Motor neuron (in vitro differentiated cells): Measurements from ENCODE around the gene TEX13D. TPM values are rescaled to one million over a fixed set of nuclear protein-coding genes. Genes with fewer than 3 reads are reported as not detected.
"Not testable (repeated sequence)": the region's sequence is repeated elsewhere in the genome, so short reads cannot be mapped to it uniquely, and the experiment has no call there.

Source experiments
- ATAC-seq, 8 experiments: fragments of 200-7000 bp; cut with Tn5 transposase; replicated peaks in 6 of 8; 2 replicates each; pipeline ENCODE4 v1.8.0; 2021; ENCODE audit warnings: mild to moderate bottlenecking in 8 of 8, moderate library complexity in 8 of 8
- H3K27ac ChIP-seq, 2 donors: fragments of 250-450 bp; sonication (Bioruptor Pico); 2 replicates each; pipeline ENCODE4 v1.9.0; 2021; ENCODE audit warnings: antibody characterized with exemption in 2 of 2, mild to moderate bottlenecking in 2 of 2, moderate library complexity in 1 of 2
- H3K4me1 ChIP-seq, 2 donors: fragments of 250-450 bp; sonication (Bioruptor Pico); replicated peaks in 1 of 2; 2 replicates each; pipeline ENCODE4 v1.6.1; 2021; ENCODE audit warnings: antibody characterized with exemption in 2 of 2, mild to moderate bottlenecking in 2 of 2, moderate library complexity in 1 of 2
- H3K4me3 ChIP-seq, 5 donors: fragments of 250-450 bp; sonication (Bioruptor Pico); 2 replicates each; pipeline ENCODE4 v1.9.0; 2021; ENCODE audit warnings: antibody characterized with exemption in 5 of 5, mild to moderate bottlenecking in 5 of 5, moderate library complexity in 4 of 5
- WGBS, 10 experiments: fragments of 450-650 bp; shearing (Covaris generic); methylation state at CpG; one replicate each; pipeline ENCODE4 v1.0.0; 2022; 5-methylcytosine and 5-hydroxymethylcytosine counted together
- in situ Hi-C, 9 experiments: fragments of 400-800 bp; cut with MboI; loops; one replicate each; pipeline ENCODE4 v1.15.0; 2021; ENCODE audit warnings: low sequenced_read_pairs in 9 of 9, low pct_unique_long_range_greater_than_20kb in 2 of 9; ENCODE audit not compliant: unreplicated experiment in 9 of 9
- total RNA-seq, 8 experiments: library from RNA; unstranded; fragments of 300-600 nt; gene quantifications; 2 replicates each; pipeline versions ENCODE4 v1.2.3 to v1.2.4, GENCODE V29; 2022

The TEX13D gene
- total RNA-seq = 1 to 10 TPM in 1 of 8 experiments, under 1 TPM in 5, not detected in 2; 0.08 to 1.2 (median 0.35) TPM

GRCh38 chrX:124332481-124333424 lies at the start of gene TEX13D:
Gene TEX13D (plus strand): TSS chrX:124332660. CDS start chrX:124332918, 258 bp downstream.
- no peak for ATAC-seq
- WGBS, 10 experiments = 80 to 100% (median 89%) methylated on average over 1 to 16 of the region's 57 CpGs; no CpG with 5 or more reads in 6 of the 10 experiments
- H3K4me3 ChIP-seq = no peak within 1 kb of the TSS
- no peak within 1 kb of the TSS for H3K27ac ChIP-seq
- H3K4me1 ChIP-seq = peaks cover 0 to 5% of the 10 kb centered on the region in 2 donors
- in situ Hi-C loops = no loop called here

DNA sequence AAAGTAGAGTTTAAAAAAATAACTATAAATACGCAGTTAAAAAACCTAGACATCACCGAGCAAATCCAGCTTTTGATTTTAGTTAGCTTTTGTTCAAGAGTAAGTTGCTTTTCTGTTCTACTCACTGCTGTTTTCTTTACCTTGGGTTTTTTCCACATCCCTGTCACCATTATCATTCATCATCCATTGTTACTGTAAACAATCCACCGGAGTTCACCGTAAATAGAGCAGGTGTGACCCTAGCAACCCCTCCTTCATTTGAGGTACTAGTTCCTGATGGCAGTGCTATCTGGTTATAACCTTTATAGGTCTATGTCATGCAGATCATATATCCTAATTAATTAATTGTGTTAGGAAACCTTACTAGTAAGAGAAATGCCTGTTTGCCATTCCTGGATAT lies 43.0 kb upstream of the TEX13D start:
- in situ Hi-C loops = no loop called here
- ATAC-seq = peak in 1 of 8 experiments; percentile 38
- 27 to 80% (median 40%) methylated on average over 1 to 4 of the region's 4 CpGs; no CpG with 5 or more reads in 5 of the 10 experiments for WGBS, 10 experiments
- no peak overlapping the region for H3K27ac ChIP-seq
- H3K4me1 ChIP-seq = no peaks in the 10 kb centered on the region
- H3K4me3 ChIP-seq = no peak overlapping the region

- ATAC-seq = no peak
- in situ Hi-C loops = no loop called here
- no peak overlapping the region for H3K27ac ChIP-seq
Measured at GRCh38 chrX:124293810-124294209, 38.6 kb upstream of the TEX13D start.

GRCh38 chrX:124299323-124299722 lies 33.1 kb upstream of the TEX13D start:
- H3K27ac ChIP-seq, H3K4me1 ChIP-seq, in situ Hi-C loops, H3K4me3 ChIP-seq, ATAC-seq: not testable (repeated sequence)
- WGBS, 10 experiments = 70 to 100% (median 76%) methylated on average over 2 to 3 of the region's 4 CpGs; no CpG with 5 or more reads in 7 of the 10 experiments

More at GRCh38 chrX:124293810-124294209, 38.6 kb upstream of the TEX13D start:
- no peak overlapping the region for H3K4me3 ChIP-seq
- H3K4me1 ChIP-seq = no peaks in the 10 kb centered on the region

GRCh38 chrX:124300405-124300804 lies 32.1 kb upstream of the TEX13D start:
- H3K4me1 ChIP-seq = no peaks in the 10 kb centered on the region
- peak in 2 of 8 experiments; percentile 59 to 68 for ATAC-seq
- WGBS, 10 experiments = 0 to 100% (median 47%) methylated on average over 1 to 4 of the region's 4 CpGs; no CpG with 5 or more reads in 3 of the 10 experiments
- in situ Hi-C loops = no loop called here
- H3K4me3 ChIP-seq = no peak overlapping the region
- H3K27ac ChIP-seq = no peak overlapping the region

DNA sequence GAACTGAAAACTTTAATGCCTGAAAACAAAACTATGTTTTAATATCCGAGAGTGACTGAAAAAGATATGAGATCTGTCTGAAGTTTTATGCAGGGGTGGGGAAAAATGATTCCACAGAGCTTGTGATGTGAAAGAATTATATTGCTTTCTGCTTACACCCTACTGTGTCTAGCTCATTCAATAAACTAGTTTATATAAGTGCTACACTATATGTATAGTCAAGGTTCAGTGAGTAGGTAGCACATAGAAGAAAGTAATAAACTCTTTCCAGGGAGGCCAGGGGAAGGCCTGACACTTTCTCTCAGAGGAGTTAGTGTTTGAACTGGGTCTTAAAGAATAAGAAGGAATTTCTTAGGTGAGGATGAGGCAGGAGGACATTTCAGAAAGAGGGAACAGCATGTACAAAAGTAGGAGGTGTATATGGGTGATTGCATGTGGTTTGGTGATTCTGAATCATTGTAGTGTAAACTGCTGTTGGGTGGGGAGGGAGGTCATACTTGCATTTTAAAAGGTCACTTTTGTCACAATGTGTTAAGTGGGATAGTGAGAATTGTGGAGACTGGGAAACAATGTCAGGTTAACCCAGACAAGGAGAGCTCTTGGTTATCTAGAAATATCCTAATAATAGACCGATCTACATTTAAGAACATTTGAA lies 25.1 kb upstream of the TEX13D start:
- in situ Hi-C loops = no loop called here

DNA sequence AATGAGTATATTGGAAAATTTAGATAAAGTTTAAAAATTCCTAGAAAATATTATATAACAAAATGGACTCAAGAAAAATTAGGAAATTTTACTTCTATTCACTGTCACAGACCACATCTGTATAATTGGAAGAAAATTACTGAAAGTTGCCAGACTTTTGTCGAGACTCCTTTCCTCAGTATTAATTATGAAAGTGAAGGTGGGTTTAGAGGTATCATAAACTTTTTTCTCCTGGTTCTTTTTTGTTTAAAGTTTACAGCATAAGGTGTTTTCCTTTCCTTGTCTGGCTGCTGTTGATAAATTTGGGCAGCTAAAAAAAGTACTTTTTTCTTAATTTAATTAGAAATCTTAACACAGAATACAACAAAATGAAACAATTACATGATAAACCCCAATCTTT lies 6.7 kb upstream of the TEX13D start:
- WGBS, 10 experiments = 45 to 100% (median 60%) methylated on average over 1 of the region's 1 CpG; no CpG with 5 or more reads in 6 of the 10 experiments

More for the DNA sequence above, 25.1 kb upstream of the TEX13D start:
- H3K4me1 ChIP-seq = no peaks in the 10 kb centered on the region
- H3K4me3 ChIP-seq = no peak overlapping the region
- no peak overlapping the region for H3K27ac ChIP-seq
- ATAC-seq = no peak
- 28% methylated on average over 2 of the region's 2 CpGs; no CpG with 5 or more reads in 9 of the 10 experiments for WGBS, 10 experiments

GRCh38 chrX:124328765-124329164 lies 3.7 kb upstream of the TEX13D start:
- ATAC-seq = peak in 6 of 8 experiments; percentile 17 to 72 (median 51)
- in situ Hi-C loops = no loop called here
- no peak overlapping the region for H3K27ac ChIP-seq
- WGBS, 10 experiments = 0% methylated on average over 1 of the region's 1 CpG; no CpG with 5 or more reads in 9 of the 10 experiments
- no peak overlapping the region for H3K4me3 ChIP-seq
- H3K4me1 ChIP-seq = peaks cover 0 to 5% of the 10 kb centered on the region in 2 donors

More for the DNA sequence above, 6.7 kb upstream of the TEX13D start:
- Histone ChIP-seq H3K4me3 (no peak overlapping the region), H3K4me1 (peaks cover 0 to 5% of the 10 kb centered on the region in 2 donors), H3K27ac (no peak overlapping the region)
- in situ Hi-C loops = no loop called here
- no peak for ATAC-seq

DNA sequence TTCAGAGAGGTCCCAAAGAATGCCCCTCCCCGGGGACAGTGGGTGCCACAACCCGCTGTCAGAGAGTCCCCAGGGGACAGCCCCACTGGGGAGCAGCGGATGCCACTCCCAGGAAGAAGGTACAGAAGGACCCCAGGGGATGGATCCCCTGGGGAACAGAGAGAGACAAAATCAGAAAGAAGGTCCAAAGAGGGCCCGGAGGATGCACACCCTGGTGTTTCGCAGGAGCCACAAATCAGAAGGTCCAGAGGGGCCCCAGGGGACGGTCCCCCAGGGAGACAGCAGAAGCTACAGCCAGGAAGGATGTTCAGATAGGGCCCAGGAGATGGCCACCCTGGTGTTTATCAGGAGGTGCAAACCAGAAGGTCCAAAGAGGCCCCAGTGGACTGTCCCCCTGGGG lies 1.4 kb downstream of the TEX13D start:
- Histone ChIP-seq H3K27ac (no peak overlapping the region), H3K4me3 (no peak overlapping the region), H3K4me1 (peaks cover 0 to 2% of the 10 kb centered on the region in 2 donors)
- 75% methylated on average over 4 of the region's 6 CpGs; no CpG with 5 or more reads in 9 of the 10 experiments for WGBS, 10 experiments
- ATAC-seq = no peak
- in situ Hi-C loops = no loop called here

- ATAC-seq, H3K4me1 ChIP-seq, H3K27ac ChIP-seq, in situ Hi-C loops, H3K4me3 ChIP-seq: not testable (repeated sequence)
- 18 to 80% methylated on average over 1 of the region's 2 CpGs; no CpG with 5 or more reads in 8 of the 10 experiments for WGBS, 10 experiments
Measured at GRCh38 chrX:124334555-124334954, 2.1 kb downstream of the TEX13D start.

DNA sequence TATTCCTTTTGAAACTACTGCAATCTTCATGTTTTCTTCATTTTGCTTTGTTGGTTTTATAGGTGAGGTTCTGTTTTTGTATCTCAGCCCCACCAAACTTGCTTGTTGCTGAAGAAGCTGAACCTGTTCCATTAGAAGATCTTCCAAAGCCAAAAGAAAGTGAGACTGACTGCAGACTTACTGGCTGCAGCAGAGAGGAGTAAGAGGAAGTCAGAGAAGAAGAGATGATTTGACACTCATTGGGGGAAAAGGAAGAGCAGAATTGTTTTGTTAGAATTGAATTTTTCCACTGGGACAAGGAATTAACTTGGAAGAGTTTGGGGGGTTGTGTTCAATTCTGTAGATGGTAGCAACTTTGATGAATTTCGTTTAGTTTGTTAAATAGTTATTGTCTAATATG lies 3.1 kb downstream of the TEX13D start:
- no peak for ATAC-seq
- Histone ChIP-seq H3K27ac (no peak overlapping the region), H3K4me3 (no peak overlapping the region), H3K4me1 (no peaks in the 10 kb centered on the region)
- WGBS, 10 experiments = 0 to 29% (median 20%) methylated on average over 1 of the region's 1 CpG; no CpG with 5 or more reads in 6 of the 10 experiments
- in situ Hi-C loops = no loop called here

GRCh38 chrX:124337916-124338315 lies 5.5 kb downstream of the TEX13D start:
- ATAC-seq = no peak
- 0 to 40% (median 0%) methylated on average over 1 of the region's 1 CpG; no CpG with 5 or more reads in 7 of the 10 experiments for WGBS, 10 experiments
- no peak overlapping the region for H3K27ac ChIP-seq
- no peak overlapping the region for H3K4me3 ChIP-seq
- no peaks in the 10 kb centered on the region for H3K4me1 ChIP-seq
- in situ Hi-C loops = no loop called here
